ENCODE results near the gene PPP2R5A.

Gene PPP2R5A

DNA sequence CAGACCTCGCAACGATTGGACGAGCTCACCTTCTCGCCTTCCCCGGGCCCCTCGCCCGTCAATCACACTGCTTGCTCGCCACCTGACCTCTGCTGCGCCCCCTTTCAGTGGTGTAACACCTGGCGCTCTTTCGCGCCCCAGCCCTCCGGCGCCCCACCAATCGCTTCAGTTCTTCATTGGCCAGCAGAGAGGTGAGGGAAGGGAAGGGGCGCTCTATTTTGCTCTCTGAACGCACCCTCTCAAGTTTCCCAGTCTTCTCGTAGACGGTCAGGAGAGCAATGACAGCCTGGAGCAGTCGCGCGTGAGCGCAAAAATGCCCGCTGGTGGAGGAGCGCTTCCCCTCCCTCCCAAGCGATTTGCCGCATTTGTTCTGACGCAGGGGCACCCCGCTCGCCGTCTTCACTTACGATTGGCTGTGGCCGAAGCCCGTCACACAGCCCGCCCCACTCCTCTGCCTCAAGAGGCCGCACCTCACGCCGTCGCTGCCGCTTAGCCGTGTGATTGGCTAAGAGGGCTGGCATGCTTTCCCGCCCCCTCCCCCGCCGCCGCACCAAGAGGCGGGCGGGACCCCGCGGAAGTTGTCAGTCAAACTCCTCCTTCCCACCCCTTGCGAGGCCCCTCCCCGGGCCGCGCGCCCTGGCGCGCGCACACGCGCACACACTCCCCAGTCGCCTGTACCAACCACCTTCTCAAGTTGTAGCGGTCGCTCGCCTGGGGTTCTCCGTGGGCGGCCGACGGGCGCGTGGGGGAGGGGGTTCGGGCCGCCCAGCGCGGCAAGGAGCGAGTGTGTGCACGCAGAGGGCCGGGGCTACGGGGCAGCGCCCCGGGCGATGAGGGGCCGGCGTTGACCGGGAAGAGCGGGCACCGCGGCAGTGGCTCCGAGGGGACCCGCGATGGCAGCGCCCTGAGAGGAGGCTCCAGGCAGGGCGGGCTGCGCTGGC is at the start of gene PPP2R5A:
Gene PPP2R5A, plus strand, starts transcription at position 667 of the 941 bp plus-strand sequence. CDS start 701 bp downstream, outside the sequence.
- DNase-seq (ENCODE audit: low read depth): peak; percentile 97

- no peak for DNase-seq (ENCODE audit: low read depth)
Observed at GRCh38 chr1:212235857-212236256, 49.4 kb upstream of the PPP2R5A start.

DNA sequence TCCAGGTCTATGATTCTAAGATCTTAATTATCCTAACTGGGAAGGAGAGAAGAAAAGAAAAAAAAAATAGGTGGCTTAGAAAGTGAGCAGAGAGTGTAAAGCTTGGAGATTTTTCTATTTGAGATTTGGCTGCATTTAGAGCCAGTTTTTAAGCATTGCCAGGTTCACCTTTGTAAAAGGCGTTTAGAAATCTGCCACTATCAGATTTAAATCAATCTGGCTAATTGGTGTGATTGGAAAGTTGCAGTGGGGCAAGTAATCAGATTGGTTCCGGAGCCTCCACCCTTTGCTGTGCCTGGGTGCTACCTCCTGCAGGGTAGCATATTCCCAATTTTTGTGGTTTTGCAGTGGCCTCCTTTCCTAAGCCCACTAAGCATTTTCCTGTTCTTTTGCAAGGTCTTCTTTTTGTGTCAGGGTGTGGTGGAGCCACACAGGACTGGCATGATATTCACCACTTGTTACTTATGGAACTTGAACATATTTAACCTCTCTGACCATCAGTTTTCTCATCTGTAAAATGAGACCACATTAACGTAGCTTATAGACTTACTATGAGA is 48.5 kb upstream of the PPP2R5A start:
- DNase-seq (ENCODE audit: low read depth): no peak

DNA sequence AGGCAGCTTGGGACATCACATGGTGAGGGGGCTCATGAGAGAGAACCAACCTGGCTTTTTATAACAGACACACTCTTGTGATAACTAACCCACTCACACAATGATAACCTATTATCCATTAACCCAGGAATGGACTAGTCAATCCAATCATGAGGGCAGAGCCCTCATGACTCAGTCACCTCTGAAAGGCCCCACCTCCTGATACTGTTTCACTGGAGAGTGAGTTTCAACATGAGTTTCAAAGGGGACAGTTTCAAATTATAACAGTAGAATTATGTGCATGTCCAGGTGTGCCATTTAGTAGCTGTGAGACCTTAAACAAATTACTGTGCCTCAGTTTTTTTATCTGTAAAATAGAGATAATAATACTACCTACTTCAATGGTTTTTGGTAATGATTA is 47.6 kb upstream of the PPP2R5A start:
- no peak for DNase-seq (ENCODE audit: low read depth)

DNA sequence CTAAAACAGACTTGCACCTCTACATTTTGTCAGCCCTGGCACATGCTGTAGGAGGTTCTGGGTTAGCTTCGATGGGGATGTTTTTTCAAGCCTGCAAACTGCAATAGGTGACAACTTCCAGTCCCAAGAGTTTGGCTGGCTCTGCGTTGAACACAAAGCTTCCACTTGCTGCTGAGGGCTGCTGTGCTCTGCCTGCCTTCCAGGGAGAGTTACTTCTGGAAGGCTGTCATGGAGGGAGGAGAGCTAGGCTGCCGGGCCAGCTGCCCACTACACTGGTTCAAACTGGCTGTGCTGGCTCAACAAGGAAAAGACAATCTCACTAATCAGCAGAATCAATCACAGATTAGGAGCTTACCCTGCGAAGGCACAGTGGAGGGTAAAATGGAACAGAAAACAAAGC is 46.7 kb upstream of the PPP2R5A start:
- no peak for DNase-seq (ENCODE audit: low read depth)

DNA sequence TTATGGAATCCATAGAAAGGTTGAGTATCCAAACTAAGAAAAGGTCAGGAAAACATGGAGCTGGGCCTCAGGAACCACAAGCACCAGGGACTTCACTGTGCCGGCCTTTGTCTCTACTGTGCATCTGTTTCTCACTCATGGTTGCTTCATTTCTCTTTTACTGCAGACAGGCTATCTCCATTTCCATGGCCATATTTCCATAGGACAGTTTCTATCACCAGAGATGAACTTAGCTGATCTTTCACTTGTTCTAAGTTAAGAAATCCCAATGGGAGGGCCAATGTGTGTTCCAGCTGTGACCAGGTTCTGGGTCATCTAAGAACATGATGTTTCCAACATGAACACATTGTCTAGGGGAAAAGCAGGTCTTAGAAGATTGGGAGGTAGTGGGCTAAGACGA is 43.7 kb upstream of the PPP2R5A start:
- no peak for DNase-seq (ENCODE audit: low read depth)

GRCh38 chr1:212241957-212242287 is 43.3 kb upstream of the PPP2R5A start:
- DNase-seq (ENCODE audit: low read depth): no peak

GRCh38 chr1:212242288-212242984 is 42.8 kb upstream of the PPP2R5A start:
- no peak for DNase-seq (ENCODE audit: low read depth)

DNA sequence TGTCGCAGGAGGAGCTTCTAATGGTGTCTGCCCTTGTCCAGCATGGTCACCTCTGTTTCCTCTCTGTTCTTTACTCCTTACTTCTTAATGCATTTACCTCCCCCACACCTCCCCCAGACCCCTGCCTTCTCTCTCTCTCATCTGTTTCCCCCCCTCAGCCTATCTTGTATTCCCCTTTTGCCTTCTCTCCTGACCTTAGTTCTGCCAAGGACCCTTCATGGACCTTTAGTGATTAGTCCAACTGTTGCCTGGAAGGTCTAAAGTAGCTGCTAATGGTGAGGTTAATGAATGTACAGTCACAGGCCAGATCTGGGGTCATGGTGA is 42.3 kb upstream of the PPP2R5A start:
- no peak for DNase-seq (ENCODE audit: low read depth)

GRCh38 chr1:212244441-212244840 is 40.8 kb upstream of the PPP2R5A start:
- no peak for DNase-seq (ENCODE audit: low read depth)

DNA sequence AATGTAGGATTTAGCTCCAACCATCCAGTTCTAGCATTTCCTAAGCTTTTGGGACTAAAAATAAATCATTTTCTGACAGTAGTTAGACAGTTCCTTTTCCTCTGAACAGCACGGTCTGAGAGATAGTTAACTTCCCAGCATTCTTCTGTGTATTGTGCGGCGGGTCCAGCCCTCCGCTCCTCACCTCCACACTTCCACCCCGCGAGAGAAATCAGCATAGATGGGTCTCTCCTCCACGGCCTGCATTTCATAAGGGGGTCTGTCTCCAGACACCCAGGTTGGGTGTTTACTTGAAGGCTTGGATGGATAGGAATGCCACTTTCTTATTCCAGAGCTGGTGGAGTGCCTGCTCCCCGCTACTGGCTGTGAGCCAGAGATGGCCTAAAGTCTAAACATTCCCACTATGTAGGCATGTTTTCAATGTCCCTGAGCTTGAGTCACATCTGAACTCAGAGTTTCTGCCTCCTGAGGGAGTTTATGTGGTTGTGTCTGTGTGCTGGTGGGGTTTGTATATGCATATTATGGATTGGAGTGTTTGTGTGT is 38.0 kb upstream of the PPP2R5A start:
- no peak for DNase-seq (ENCODE audit: low read depth)

DNA sequence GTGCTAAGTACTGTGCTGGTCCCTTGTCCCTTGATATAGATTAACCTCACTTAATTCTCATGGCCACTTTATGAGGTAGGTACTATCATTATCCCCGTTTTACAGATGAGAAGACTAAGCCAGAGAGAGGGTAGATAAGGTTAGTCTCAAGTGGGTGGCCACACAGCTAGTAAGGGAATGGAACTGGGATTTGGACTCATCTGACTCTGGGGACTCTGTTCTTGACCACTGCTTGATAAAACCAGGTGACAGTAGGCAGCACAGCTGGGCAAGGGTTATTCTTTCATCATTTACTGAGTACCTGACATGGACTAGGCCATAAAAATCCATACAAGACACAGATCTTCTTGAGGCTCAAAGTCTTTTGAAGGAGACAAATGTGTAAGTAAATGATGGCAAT is 37.2 kb upstream of the PPP2R5A start:
- no peak for DNase-seq (ENCODE audit: low read depth)

DNA sequence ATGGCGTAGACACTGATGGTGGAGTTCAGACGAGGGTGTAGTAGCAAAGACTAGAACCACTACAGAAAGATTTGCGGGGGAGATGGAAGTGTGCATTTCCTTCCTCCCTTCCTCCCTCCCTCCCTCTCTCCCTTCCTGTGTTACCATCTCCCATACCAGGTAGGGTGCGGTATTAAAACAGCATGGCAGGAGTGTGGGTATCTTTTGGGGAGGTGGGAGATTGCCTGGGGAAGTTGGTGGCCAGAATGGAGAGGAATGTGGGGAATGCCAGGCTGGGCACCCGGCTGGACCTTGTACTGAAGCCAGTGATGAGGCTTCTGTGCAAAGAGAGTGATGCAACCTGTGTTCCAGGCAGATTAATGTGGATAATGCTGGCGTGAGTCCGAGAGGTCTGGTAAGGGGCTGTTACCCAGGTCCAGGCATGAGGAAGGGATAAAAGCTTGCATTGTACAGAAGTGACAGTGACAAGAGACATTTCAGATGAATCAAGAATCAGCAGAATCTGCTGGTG is 30.3 kb upstream of the PPP2R5A start:
- no peak for DNase-seq (ENCODE audit: low read depth)

GRCh38 chr1:212255705-212256307 is 29.4 kb upstream of the PPP2R5A start:
- DNase-seq (ENCODE audit: low read depth): no peak

DNA sequence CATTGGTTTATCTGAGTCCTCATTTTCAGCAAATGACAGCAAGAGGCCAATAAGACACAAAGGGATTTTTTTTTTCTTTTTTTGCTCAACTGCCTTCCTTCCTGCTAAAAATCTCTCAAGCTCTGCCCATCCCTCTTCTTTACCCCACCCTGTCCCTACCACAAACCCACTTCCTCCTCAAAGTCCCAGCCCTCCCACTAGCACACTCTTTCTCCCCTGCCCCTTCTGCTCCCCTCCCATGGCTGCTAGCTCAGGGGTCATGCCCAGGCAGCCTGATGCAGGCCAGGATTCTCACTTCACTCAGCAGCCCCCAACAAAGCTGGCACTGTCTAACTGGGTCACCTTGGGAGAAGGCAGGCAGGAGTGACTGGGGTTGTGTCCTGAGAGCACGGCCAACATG is 28.8 kb upstream of the PPP2R5A start:
- no peak for DNase-seq (ENCODE audit: low read depth)

DNA sequence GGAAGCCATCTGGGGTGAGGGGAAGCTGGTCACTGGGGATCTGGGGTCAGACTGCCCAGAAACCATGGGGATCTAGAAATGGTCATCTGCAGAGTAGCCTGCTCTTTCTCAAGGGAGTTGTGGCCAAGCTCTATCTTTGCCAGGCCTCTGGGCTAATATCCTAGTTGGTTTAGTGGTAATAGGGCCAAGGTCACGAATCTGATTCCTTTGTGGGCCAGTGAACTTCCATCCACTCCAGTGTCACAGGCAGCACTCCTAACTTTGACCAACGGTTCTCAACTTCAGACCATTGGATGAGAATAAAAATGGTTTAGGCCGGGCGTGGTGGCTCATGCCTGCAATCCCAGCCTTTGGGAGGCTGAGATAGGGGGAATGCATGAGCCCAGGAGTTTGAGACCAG is 28.1 kb upstream of the PPP2R5A start:
- DNase-seq (ENCODE audit: low read depth): no peak

DNA sequence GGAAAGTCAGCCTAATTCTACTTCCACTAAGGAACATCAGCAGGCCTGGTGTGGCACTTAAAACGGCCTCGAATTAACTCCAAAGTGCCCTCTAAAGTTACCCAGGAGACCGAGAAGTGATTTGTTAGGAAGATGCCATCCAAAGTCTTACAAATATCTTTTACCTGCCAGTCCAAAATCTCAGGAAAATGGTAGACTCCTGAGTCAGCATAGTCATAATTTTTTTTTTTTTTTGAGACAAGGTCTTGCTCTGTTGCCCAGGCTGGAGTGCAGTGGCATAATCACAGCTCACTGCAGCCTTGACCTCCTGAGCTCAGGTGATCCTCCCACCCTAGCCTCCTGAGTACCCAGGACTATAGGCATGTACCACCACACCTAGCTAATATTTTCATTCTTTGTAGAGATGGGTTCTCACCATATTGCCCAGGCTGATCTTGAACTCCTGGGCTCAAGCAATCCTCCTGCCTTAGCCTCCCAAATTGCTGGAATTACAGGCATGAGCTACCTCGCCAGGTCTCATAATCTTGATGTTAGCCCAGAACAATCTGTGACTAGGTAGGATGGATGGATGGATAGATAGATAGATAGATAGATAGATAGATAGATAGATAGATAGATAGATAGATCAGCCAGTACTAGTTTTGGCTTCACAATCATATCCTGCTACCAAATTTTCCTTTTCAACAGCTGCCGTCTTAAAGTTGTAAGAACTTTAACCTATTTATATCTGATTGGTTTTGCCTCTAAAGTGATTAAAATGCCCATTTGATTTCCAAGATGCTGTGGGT is 25.3 kb upstream of the PPP2R5A start:
- no peak for DNase-seq (ENCODE audit: low read depth)

GRCh38 chr1:212260557-212261355 is 24.5 kb upstream of the PPP2R5A start:
- DNase-seq (ENCODE audit: low read depth): no peak

DNA sequence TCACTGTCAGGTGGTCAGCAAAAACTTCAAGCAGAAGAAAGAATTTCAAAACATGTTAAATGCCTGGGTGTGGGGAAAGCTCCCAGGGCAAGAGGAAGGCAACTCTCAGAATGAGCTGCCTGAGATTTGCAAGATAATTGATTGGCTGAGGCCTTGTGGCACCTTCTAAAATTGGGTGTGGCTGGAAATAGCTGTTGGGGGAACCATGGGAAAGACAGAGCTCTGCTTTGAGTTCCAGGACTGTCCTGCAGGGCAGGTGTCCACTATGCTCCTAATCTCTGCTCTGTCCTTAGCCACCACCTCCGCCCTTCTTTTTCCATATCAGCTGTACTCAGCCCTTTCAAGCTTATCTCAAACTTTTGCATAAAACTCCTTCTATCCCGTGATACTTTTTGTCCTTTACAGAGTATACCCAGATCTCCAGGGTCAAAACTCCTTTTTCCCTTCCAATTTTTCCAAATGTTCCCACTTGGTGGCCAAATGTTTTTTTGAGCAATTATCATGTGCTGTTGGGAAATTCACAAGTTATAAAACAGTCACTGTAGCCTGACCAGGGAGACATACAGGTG is 23.8 kb upstream of the PPP2R5A start:
- no peak for DNase-seq (ENCODE audit: low read depth)

GRCh38 chr1:212267017-212267416 is 18.2 kb upstream of the PPP2R5A start:
- DNase-seq (ENCODE audit: low read depth): no peak
